Stimulated activated CD8-positive, alpha-beta memory T cell treated with anti-CD3 and anti-CD28 coated beads, Interleukin-15, amount 100 ng/mL, for 1 hour (primary cell): ENCODE results near the gene FBXL4.

ENCODE experiments used
- DNase-seq: peaks from one replicate; pipeline ENCODE4 v3.0.0-alpha.2; 2020; ENCODE audit warnings: low read depth

FBXL4 gene

GRCh38 chr6:98877250-98877649 is 70.5 kb downstream of the FBXL4 start:
- no peak for DNase-seq

- no peak for DNase-seq
Measured at GRCh38 chr6:98875375-98875774, 72.4 kb downstream of the FBXL4 start.

GRCh38 chr6:98871821-98872220 is 75.9 kb downstream of the FBXL4 start:
- DNase-seq: no peak

GRCh38 chr6:98871057-98871456 is 76.7 kb downstream of the FBXL4 start:
- DNase-seq: no peak

- DNase-seq: no peak
Measured at GRCh38 chr6:98864497-98864896, 83.2 kb downstream of the FBXL4 start.

GRCh38 chr6:98848539-98849242 is 99.1 kb downstream of the FBXL4 start:
- DNase-seq: no peak

- DNase-seq: no peak
Measured at GRCh38 chr6:98847779-98848538, 99.8 kb downstream of the FBXL4 start.

- no peak for DNase-seq
Measured at GRCh38 chr6:98847416-98847778, 100.3 kb downstream of the FBXL4 start.

- no peak for DNase-seq
Measured at GRCh38 chr6:98846021-98846380, 101.7 kb downstream of the FBXL4 start.

- peak; percentile 37 for DNase-seq
Measured at GRCh38 chr6:98845211-98846020, 102.3 kb downstream of the FBXL4 start.

- DNase-seq: no peak
Measured at GRCh38 chr6:98844244-98845210, 103.2 kb downstream of the FBXL4 start.

GRCh38 chr6:98843271-98844243 is 104.2 kb downstream of the FBXL4 start:
- no peak for DNase-seq

GRCh38 chr6:98842342-98843180 is 105.2 kb downstream of the FBXL4 start:
- DNase-seq: no peak

GRCh38 chr6:98841621-98842341 is 106.0 kb downstream of the FBXL4 start:
- DNase-seq: no peak

GRCh38 chr6:98840996-98841513 is 106.7 kb downstream of the FBXL4 start:
- DNase-seq: no peak

- DNase-seq: no peak
Measured at GRCh38 chr6:98840385-98840784, 107.4 kb downstream of the FBXL4 start.

GRCh38 chr6:98839781-98840361 is 107.9 kb downstream of the FBXL4 start:
- no peak for DNase-seq

GRCh38 chr6:98838975-98839374 is 108.8 kb downstream of the FBXL4 start:
- no peak for DNase-seq
